ENCODE measurements around the gene TSPAN9.

- TF ChIP-seq POLR2A (IDR thresholded peaks at IDR 0.05) (no peak), CTCF (IDR thresholded peaks at IDR 0.05) (no peak)
Observed at GRCh38 chr12:3040026-3040656, 37.0 kb upstream of the TSPAN9 start.

Data from testis (tissue), 2 donors.